ENCODE measurements around the gene ERICH6.

Gene ERICH6

GRCh38 chr3:150653110-150653561, 50.6 kb downstream of the ERICH6 start:
- TF ChIP-seq CTCF (IDR thresholded peaks at IDR 0.05; ENCODE audit: borderline replicate concordance, insufficient read depth, low read depth, low read length): no peak
- no peak overlapping the region for H3K4me3 ChIP-seq (ENCODE audit: low read depth, low read length)

GRCh38 chr3:150640256-150640655, 63.5 kb downstream of the ERICH6 start:
- no peak for TF ChIP-seq CTCF (IDR thresholded peaks at IDR 0.05; ENCODE audit: borderline replicate concordance, insufficient read depth, low read depth, low read length)
- no peak overlapping the region for H3K4me3 ChIP-seq (ENCODE audit: low read depth, low read length)

- H3K4me3 ChIP-seq (ENCODE audit: low read depth, low read length): no peak overlapping the region
- TF ChIP-seq CTCF (IDR thresholded peaks at IDR 0.05; ENCODE audit: borderline replicate concordance, insufficient read depth, low read depth, low read length): no peak
Observed at GRCh38 chr3:150639262-150639661, 64.5 kb downstream of the ERICH6 start.

GRCh38 chr3:150636258-150636657, 67.5 kb downstream of the ERICH6 start:
- no peak for TF ChIP-seq CTCF (IDR thresholded peaks at IDR 0.05; ENCODE audit: borderline replicate concordance, insufficient read depth, low read depth, low read length)
- no peak overlapping the region for H3K4me3 ChIP-seq (ENCODE audit: low read depth, low read length)

- H3K4me3 ChIP-seq (ENCODE audit: low read depth, low read length): no peak overlapping the region
- TF ChIP-seq CTCF (IDR thresholded peaks at IDR 0.05; ENCODE audit: borderline replicate concordance, insufficient read depth, low read depth, low read length): no peak
Observed at GRCh38 chr3:150635526-150635925, 68.2 kb downstream of the ERICH6 start.

- no peak overlapping the region for H3K4me3 ChIP-seq (ENCODE audit: low read depth, low read length)
- TF ChIP-seq CTCF (IDR thresholded peaks at IDR 0.05; ENCODE audit: borderline replicate concordance, insufficient read depth, low read depth, low read length): no peak
Observed at GRCh38 chr3:150635076-150635475, 68.6 kb downstream of the ERICH6 start.

GRCh38 chr3:150631515-150632221, 72.1 kb downstream of the ERICH6 start:
- H3K4me3 ChIP-seq (ENCODE audit: low read depth, low read length): no peak overlapping the region
- no peak for TF ChIP-seq CTCF (IDR thresholded peaks at IDR 0.05; ENCODE audit: borderline replicate concordance, insufficient read depth, low read depth, low read length)

All from GM12875 (cell line).